ENCODE data around the gene EN1.

EN1 gene

GRCh38 chr2:118861731-118862130 is 14.3 kb upstream of the EN1 start:
- no peak overlapping the region for H3K4me3 ChIP-seq (ENCODE audit: low read depth, low read length)
- no peak for TF ChIP-seq CTCF (IDR thresholded peaks at IDR 0.05; ENCODE audit: low read depth, low read length, missing control alignments)
- DNase-seq (ENCODE audit: low read depth), result no peak
- in situ Hi-C loops (cut with HindIII; ENCODE audit: low sequenced_read_pairs), result no loop called here

GRCh38 chr2:118861242-118861641 is 13.8 kb upstream of the EN1 start:
- no peak overlapping the region for H3K4me3 ChIP-seq (ENCODE audit: low read depth, low read length)
- no peak for TF ChIP-seq CTCF (IDR thresholded peaks at IDR 0.05; ENCODE audit: low read depth, low read length, missing control alignments)
- in situ Hi-C loops (cut with HindIII; ENCODE audit: low sequenced_read_pairs), result no loop called here
- DNase-seq (ENCODE audit: low read depth), result no peak

GRCh38 chr2:118860506-118860905 is 13.1 kb upstream of the EN1 start:
- in situ Hi-C loops (cut with HindIII; ENCODE audit: low sequenced_read_pairs), result no loop called here
- no peak for TF ChIP-seq CTCF (IDR thresholded peaks at IDR 0.05; ENCODE audit: low read depth, low read length, missing control alignments)

GRCh38 chr2:118859157-118859770 is 11.8 kb upstream of the EN1 start:
- no peak for TF ChIP-seq CTCF (IDR thresholded peaks at IDR 0.05; ENCODE audit: low read depth, low read length, missing control alignments)
- DNase-seq (ENCODE audit: low read depth), result no peak
- in situ Hi-C loops (cut with HindIII; ENCODE audit: low sequenced_read_pairs), result no loop called here

More at GRCh38 chr2:118860506-118860905, 13.1 kb upstream of the EN1 start:
- DNase-seq (ENCODE audit: low read depth), result no peak
- no peak overlapping the region for H3K4me3 ChIP-seq (ENCODE audit: low read depth, low read length)

GRCh38 chr2:118858485-118859156 is 11.2 kb upstream of the EN1 start:
- no peak for DNase-seq (ENCODE audit: low read depth)
- in situ Hi-C loops (cut with HindIII; ENCODE audit: low sequenced_read_pairs), result no loop called here

More at GRCh38 chr2:118859157-118859770, 11.8 kb upstream of the EN1 start:
- no peak overlapping the region for H3K4me3 ChIP-seq (ENCODE audit: low read depth, low read length)

More at GRCh38 chr2:118858485-118859156, 11.2 kb upstream of the EN1 start:
- no peak overlapping the region for H3K4me3 ChIP-seq (ENCODE audit: low read depth, low read length)
- no peak for TF ChIP-seq CTCF (IDR thresholded peaks at IDR 0.05; ENCODE audit: low read depth, low read length, missing control alignments)

Measured in astrocyte of the cerebellum (primary cell).